ENCODE measurements around the gene NPTXR. TPM values are rescaled to one million over a fixed set of nuclear protein-coding genes. Genes with fewer than 3 reads are reported as not detected.
A peak's percentile ranks its signal among the peaks of the same experiment; 100 is the strongest.

NPTXR gene
- total and polyA plus RNA-seq, 2 donors from 2014 or later, result 1.1 to 12.5 TPM

DNA sequence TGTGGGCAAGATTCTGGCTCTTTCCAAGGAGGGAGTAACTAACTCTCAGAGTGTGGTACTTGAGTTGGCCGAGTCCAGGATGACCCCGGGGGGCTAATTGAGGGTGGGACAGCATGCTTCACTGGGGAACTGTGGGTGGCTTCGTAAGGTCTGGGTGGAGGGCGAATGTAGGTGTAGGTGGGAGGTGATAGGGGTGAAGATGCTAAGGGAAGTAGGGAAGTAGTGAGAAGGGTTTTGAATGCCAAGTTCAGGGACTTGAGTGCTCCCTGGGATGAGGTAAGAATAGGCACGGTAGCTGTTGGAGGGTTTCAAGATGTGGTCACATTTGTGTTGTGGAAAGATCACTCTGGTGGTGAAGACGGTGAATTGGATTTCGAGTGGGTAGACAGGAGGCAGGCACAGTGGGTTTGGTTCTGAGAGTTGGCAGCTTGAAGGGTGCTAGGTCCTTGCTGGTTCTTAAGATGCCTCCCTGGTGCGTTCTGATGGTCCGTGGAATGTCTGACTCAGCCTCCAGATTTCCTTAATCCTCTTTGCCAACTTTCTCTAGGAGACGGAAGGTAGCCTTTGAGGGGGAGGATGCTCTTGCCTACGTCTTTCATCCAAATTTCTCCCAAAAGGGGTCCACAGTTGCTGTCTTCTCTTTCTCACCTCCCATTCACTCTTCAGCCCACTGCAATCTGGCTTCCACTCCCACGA, 47.4 kb downstream of the NPTXR start:
- H3K27ac ChIP-seq (ENCODE audit: low read depth in 2 of 2, low read length in 2 of 2), result no peak overlapping the region
- intact Hi-C loops (cut with DNase I), result no loop called here

DNA sequence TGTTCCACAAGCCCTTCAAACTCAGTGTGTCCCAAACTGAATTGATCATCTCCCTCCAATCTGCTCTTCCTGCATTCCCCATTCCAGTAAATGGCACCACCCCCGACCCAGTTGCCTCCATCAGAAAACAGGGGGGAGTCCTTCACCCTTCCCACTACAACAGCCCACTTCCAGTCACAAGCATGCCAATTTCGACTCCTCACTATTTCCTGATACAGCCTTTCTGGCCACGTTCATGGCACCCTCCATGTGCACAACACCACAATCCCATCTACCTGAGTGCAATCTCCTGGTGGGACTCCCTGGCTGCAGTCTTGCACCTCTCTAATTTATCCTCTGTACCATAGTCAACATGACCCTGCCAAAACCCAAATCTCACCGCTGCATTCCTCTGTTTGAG, 48.3 kb downstream of the NPTXR start:
- H3K27me3 ChIP-seq (ENCODE audit: control insufficient read depth, insufficient read depth, low read length), result no peaks in the 10 kb centered on the region
- FAIRE-seq (no peak), DNase-seq (no peak)
- peaks cover 0 to under 1% (median under 1%) of the 10 kb centered on the region in 3 donors for H3K36me3 ChIP-seq (ENCODE audit: control insufficient read depth in 2 of 3, insufficient read depth in 3 of 3, low read length in 3 of 3)
- H3K9ac ChIP-seq (ENCODE audit: low read length in 3 of 3), result no peak overlapping the region
- TF ChIP-seq, protein P1, sequence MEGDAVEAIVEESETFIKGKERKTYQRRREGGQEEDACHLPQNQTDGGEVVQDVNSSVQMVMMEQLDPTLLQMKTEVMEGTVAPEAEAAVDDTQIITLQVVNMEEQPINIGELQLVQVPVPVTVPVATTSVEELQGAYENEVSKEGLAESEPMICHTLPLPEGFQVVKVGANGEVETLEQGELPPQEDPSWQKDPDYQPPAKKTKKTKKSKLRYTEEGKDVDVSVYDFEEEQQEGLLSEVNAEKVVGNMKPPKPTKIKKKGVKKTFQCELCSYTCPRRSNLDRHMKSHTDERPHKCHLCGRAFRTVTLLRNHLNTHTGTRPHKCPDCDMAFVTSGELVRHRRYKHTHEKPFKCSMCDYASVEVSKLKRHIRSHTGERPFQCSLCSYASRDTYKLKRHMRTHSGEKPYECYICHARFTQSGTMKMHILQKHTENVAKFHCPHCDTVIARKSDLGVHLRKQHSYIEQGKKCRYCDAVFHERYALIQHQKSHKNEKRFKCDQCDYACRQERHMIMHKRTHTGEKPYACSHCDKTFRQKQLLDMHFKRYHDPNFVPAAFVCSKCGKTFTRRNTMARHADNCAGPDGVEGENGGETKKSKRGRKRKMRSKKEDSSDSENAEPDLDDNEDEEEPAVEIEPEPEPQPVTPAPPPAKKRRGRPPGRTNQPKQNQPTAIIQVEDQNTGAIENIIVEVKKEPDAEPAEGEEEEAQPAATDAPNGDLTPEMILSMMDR (IDR thresholded peaks at IDR 0.05; ENCODE audit: borderline replicate concordance, extremely low read depth, insufficient read depth), result no peak
- no peak overlapping the region for H3K27ac ChIP-seq (ENCODE audit: low read depth in 2 of 2, low read length in 2 of 2)
- H3K4me1 ChIP-seq (ENCODE audit: control insufficient read depth in 2 of 3, insufficient read depth in 2 of 3, low read depth in 1 of 3, low read length in 3 of 3), result peaks cover 2 to 9% (median 9%) of the 10 kb centered on the region in 3 donors
- peaks cover 0 to 4% (median 0%) of the 10 kb centered on the region in 3 donors for H3K9me3 ChIP-seq (ENCODE audit: control insufficient read depth in 2 of 3, insufficient read depth in 1 of 3, low read length in 3 of 3)
- intact Hi-C loops (cut with DNase I), result no loop called here
- H3K4me3 ChIP-seq (ENCODE audit: low read length in 3 of 3), result no peak overlapping the region

More for the DNA sequence above, 47.4 kb downstream of the NPTXR start:
- H3K36me3 ChIP-seq (ENCODE audit: control insufficient read depth in 2 of 3, insufficient read depth in 3 of 3, low read length in 3 of 3), result no peaks in the 10 kb centered on the region
- TF ChIP-seq, protein P1 (IDR thresholded peaks at IDR 0.05; ENCODE audit: borderline replicate concordance, extremely low read depth, insufficient read depth), result no peak
- H3K9me3 ChIP-seq (ENCODE audit: control insufficient read depth in 2 of 3, insufficient read depth in 1 of 3, low read length in 3 of 3), result peaks cover 0 to 4% (median 0%) of the 10 kb centered on the region in 3 donors
- DNase-seq (no peak), FAIRE-seq (no peak)
- no peak overlapping the region for H3K9ac ChIP-seq (ENCODE audit: low read length in 3 of 3)
- peaks cover 2 to 9% (median 9%) of the 10 kb centered on the region in 3 donors for H3K4me1 ChIP-seq (ENCODE audit: control insufficient read depth in 2 of 3, insufficient read depth in 2 of 3, low read depth in 1 of 3, low read length in 3 of 3)
- H3K27me3 ChIP-seq (ENCODE audit: control insufficient read depth, insufficient read depth, low read length), result no peaks in the 10 kb centered on the region
- H3K4me3 ChIP-seq (ENCODE audit: low read length in 3 of 3), result no peak overlapping the region

DNA sequence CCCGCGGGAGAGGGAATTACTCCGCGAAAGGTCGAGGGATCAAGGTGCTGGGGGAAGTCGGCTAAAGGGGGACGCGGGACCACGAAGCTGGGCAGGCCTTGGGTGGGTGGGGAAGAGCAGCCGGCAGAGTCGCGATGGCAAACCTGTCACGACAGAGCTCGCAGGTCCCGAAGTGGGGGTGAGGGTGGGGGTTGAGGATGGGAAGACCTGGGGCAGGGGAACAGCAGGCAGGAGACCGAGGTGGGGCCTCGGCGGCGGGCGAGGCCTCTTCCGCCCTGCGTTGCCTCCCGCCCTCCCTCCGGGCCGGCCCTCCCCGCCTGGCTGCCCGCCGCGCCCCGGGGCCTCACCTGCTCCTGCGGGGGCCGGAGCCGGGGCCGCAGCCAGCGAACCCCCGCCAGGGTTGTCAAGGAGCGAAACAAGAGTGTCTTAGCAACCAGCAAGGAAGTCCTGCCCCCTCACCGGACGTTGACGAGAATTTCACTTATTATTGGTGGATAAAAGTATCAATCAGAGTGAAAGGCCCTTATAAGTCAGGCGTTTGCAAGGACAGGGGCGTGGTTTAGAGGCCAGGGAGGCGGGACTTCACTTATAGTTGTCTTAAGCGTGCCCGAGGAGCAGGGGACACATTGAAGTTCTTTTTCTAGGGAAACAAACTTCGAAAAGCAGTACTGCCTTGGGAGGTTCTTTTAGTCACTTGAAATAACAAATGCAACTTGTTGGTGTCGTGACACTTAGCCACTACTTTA, 49.9 kb downstream of the NPTXR start, which contains the start of gene DNAL4:
Gene DNAL4 (minus strand): TSS at position 423 of the 746 bp plus-strand sequence. CDS start 11,412 bp downstream, outside the sequence.
- H3K27ac ChIP-seq (ENCODE audit: low read depth in 2 of 2, low read length in 2 of 2), result peak within 1 kb of the TSS; percentile 32 to 53
- intact Hi-C loops (cut with DNase I), result no loop called here
- TF ChIP-seq, protein P1 (IDR thresholded peaks at IDR 0.05; ENCODE audit: borderline replicate concordance, extremely low read depth, insufficient read depth), result no peak

More for the DNA sequence above, 49.9 kb downstream of the NPTXR start, which contains the start of gene DNAL4:
- H3K36me3 ChIP-seq (ENCODE audit: control insufficient read depth in 2 of 3, insufficient read depth in 3 of 3, low read length in 3 of 3), result peaks cover 2 to 8% (median 3%) of the 10 kb centered on the region in 3 donors
- peak within 1 kb of the TSS; percentile 89 to 95 (median 93) for H3K4me3 ChIP-seq (ENCODE audit: low read length in 3 of 3)
- DNase-seq, result peak; percentile 96 to 99 (median 97)
- FAIRE-seq, result peak; percentile 97
- H3K4me1 ChIP-seq (ENCODE audit: control insufficient read depth in 2 of 3, insufficient read depth in 2 of 3, low read depth in 1 of 3, low read length in 3 of 3), result peaks cover 2 to 9% (median 9%) of the 10 kb centered on the region in 3 donors
- H3K9ac ChIP-seq (ENCODE audit: low read length in 3 of 3), result peak within 1 kb of the TSS; percentile 79 to 90 (median 83)
- H3K27me3 ChIP-seq (ENCODE audit: control insufficient read depth, insufficient read depth, low read length), result no peaks in the 10 kb centered on the region
- H3K9me3 ChIP-seq (ENCODE audit: control insufficient read depth in 2 of 3, insufficient read depth in 1 of 3, low read length in 3 of 3), result no peaks in the 10 kb centered on the region

Data from kidney (tissue), 14 donors.